Measurements from ENCODE around the gene KIF5C. TPM values are rescaled to one million over a fixed set of nuclear protein-coding genes. Genes with fewer than 3 reads are reported as not detected.

KIF5C gene
- total and polyA plus RNA-seq, 2 experiments from 2014 or later = 45.0 to 49.1 TPM

- Histone ChIP-seq H2AFZ (no peak overlapping the region), H3K4me3 (no peak overlapping the region), H3K36me3 (ENCODE audit: insufficient read depth) (no peaks in the 10 kb centered on the region), H3K9me2 (ENCODE audit: insufficient read depth) (no peaks in the 10 kb centered on the region), H4K20me1 (replicated peaks; ENCODE audit: insufficient read depth) (0 out of 2 replicates have a peak, but pooled peaks cover 4% of the 10 kb centered on the region), H3F3A (replicated peaks; ENCODE audit: low read depth) (no peaks in the 10 kb centered on the region), H3K27me3 (ENCODE audit: insufficient read depth) (no peaks in the 10 kb centered on the region), H3K4me1 (ENCODE audit: insufficient read depth) (peaks cover 9% of the 10 kb centered on the region), H3K79me2 (replicated peaks; ENCODE audit: insufficient read depth) (no peaks in the 10 kb centered on the region; the same call in 1 of the 2 replicates), H3K27ac (ENCODE audit: low read depth) (no peak overlapping the region), H3K4me2 (no peak overlapping the region)
- peaks cover 6% of the 10 kb centered on the region for H3K36me3 Mint-ChIP-seq (ENCODE audit: low read depth)
- H3K4me3 Mint-ChIP-seq = no peak overlapping the region
- DNase-seq (ENCODE audit: low spot score) = no peak
- H3K9me3 Mint-ChIP-seq = no peaks in the 10 kb centered on the region; the same call in 2 of the 3 replicates
- peaks cover 22% of the 10 kb centered on the region for H3K4me1 Mint-ChIP-seq
- H3K27me3 Mint-ChIP-seq (ENCODE audit: insufficient read depth, low read depth, poor library complexity) = no peaks in the 10 kb centered on the region
- no peak overlapping the region for H3K27ac Mint-ChIP-seq
- no peak for TF ChIP-seq CTCF (conservative IDR thresholded peaks at IDR 0.05; ENCODE audit: low read depth in 2 of 2)
- no peak for TF ChIP-seq NANOG (IDR thresholded peaks at IDR 0.05; ENCODE audit: borderline replicate concordance)
- no peak for TF ChIP-seq JUNB (IDR thresholded peaks at IDR 0.05; ENCODE audit: unreplicated experiment)
- no peak for TF ChIP-seq ETS1 (IDR thresholded peaks at IDR 0.05)
- no peak for TF ChIP-seq EZH2phosphoT487 (IDR thresholded peaks at IDR 0.05; ENCODE audit: unreplicated experiment)
- TF ChIP-seq, protein P1, sequence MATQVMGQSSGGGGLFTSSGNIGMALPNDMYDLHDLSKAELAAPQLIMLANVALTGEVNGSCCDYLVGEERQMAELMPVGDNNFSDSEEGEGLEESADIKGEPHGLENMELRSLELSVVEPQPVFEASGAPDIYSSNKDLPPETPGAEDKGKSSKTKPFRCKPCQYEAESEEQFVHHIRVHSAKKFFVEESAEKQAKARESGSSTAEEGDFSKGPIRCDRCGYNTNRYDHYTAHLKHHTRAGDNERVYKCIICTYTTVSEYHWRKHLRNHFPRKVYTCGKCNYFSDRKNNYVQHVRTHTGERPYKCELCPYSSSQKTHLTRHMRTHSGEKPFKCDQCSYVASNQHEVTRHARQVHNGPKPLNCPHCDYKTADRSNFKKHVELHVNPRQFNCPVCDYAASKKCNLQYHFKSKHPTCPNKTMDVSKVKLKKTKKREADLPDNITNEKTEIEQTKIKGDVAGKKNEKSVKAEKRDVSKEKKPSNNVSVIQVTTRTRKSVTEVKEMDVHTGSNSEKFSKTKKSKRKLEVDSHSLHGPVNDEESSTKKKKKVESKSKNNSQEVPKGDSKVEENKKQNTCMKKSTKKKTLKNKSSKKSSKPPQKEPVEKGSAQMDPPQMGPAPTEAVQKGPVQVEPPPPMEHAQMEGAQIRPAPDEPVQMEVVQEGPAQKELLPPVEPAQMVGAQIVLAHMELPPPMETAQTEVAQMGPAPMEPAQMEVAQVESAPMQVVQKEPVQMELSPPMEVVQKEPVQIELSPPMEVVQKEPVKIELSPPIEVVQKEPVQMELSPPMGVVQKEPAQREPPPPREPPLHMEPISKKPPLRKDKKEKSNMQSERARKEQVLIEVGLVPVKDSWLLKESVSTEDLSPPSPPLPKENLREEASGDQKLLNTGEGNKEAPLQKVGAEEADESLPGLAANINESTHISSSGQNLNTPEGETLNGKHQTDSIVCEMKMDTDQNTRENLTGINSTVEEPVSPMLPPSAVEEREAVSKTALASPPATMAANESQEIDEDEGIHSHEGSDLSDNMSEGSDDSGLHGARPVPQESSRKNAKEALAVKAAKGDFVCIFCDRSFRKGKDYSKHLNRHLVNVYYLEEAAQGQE (IDR thresholded peaks at IDR 0.05; ENCODE audit: unreplicated experiment) = no peak
- no peak for TF ChIP-seq ZNF331 (CRISPR knock-in tag; IDR thresholded peaks at IDR 0.05; ENCODE audit: low read depth)
- TF ChIP-seq ZNF114 (CRISPR knock-in tag; IDR thresholded peaks at IDR 0.05) = no peak
- TF ChIP-seq EZH2 (IDR thresholded peaks at IDR 0.05; ENCODE audit: low read depth, unreplicated experiment) = no peak
- TF ChIP-seq CREB1 (CRISPR knock-in tag; IDR thresholded peaks at IDR 0.05; ENCODE audit: low read depth) = no peak
- TF ChIP-seq STAT1 (IDR thresholded peaks at IDR 0.05; ENCODE audit: unreplicated experiment) = no peak
- TF ChIP-seq POLR2AphosphoS5 (IDR thresholded peaks at IDR 0.05; ENCODE audit: low read depth) = no peak
- no peak for ATAC-seq
These were observed 91.4 kb downstream of the KIF5C start for GRCh38 chr2:148966438-148966758.

All from GM23338 (cell line).